DMS153 (cell line): ENCODE measurements around the gene IPO4.

Experiments
- DNase-seq: peaks from one replicate; lab custom pipeline; 2025; lab: John Stamatoyannopoulos, UW

IPO4 gene

GRCh38 chr14:24146978-24147760 is 41.4 kb downstream of the IPO4 start, which contains the start of gene RNF31:
Gene RNF31 (plus strand): TSS chr14:24147498. CDS start chr14:24147699, 201 bp downstream.
- peak; percentile 97 for DNase-seq

DNA sequence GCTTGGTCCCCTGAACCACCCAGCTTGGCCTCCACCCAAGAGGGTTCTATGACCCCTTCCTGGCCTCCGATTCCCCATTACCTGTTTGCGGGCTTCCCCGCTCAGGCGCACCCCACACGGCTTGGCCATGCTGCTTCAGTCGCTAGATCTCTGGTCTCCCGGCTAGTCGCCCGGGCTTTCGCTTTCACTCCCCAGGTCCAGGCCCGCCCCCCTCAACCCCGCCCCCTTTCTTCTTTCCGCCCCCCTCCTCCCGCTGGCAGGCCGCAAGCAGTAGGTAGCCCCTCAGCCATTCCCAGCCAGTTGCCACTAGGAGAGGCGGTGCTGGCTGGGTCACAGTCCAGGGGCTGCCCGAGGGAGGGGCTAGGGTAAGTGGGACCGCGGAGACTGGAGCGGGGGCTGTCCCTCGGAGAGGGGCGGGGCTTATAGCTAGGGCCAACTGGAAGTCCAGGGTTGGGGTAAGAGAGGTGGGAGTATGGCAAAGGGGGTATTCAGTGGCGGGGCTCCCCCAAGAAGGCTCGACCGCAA is 42.1 kb downstream of the IPO4 start, which contains the start of gene PSME2:
Gene PSME2 (minus strand): TSS at position 158 of the 525 bp plus-strand sequence. CDS start 29 bp downstream, at position 129.
- peak; percentile 93 for DNase-seq

- DNase-seq, result no peak
These were observed 42.7 kb downstream of the IPO4 start for GRCh38 chr14:24145690-24146452.

DNA sequence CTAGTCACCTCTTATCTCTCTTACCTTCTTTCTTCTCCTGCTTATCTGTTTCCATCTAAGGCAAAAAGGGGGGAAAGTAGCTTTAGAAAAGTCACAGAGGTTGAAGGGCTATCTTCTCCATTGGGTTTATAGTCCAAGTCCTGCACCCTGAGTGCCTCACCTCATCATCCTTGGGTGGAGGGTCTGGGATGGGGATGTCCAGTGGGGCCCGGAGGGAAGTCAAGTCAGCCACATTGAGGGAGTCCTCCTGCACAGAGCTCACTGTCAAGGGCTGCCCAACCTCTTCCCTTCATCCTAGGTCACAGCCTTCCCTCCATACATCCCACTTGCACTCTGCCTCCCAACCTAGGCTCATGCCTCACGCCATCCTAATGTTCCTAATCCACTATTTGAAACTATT is 43.4 kb downstream of the IPO4 start:
- DNase-seq, result no peak

- no peak for DNase-seq
These were observed 44.2 kb downstream of the IPO4 start for GRCh38 chr14:24144451-24144850.

DNA sequence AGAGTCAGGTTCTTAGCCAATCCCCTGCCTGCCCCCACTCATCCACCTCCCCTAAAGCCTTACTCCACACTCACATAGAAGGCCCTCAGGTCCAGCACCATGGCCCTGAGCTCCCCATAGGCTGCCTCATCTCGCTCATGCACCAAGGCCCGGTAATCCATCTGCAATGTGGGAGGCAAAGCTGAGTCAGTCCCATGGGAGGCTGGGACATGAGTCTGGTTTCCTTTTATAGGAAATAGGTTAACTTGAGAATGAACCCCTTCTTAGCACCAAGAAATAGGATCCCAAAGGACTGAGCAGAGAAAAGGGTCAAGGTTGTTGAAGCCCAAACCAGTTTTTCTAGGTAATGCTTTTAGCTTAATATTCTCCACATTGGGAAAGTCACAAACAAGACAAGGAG is 45.1 kb downstream of the IPO4 start:
- DNase-seq, result no peak

DNA sequence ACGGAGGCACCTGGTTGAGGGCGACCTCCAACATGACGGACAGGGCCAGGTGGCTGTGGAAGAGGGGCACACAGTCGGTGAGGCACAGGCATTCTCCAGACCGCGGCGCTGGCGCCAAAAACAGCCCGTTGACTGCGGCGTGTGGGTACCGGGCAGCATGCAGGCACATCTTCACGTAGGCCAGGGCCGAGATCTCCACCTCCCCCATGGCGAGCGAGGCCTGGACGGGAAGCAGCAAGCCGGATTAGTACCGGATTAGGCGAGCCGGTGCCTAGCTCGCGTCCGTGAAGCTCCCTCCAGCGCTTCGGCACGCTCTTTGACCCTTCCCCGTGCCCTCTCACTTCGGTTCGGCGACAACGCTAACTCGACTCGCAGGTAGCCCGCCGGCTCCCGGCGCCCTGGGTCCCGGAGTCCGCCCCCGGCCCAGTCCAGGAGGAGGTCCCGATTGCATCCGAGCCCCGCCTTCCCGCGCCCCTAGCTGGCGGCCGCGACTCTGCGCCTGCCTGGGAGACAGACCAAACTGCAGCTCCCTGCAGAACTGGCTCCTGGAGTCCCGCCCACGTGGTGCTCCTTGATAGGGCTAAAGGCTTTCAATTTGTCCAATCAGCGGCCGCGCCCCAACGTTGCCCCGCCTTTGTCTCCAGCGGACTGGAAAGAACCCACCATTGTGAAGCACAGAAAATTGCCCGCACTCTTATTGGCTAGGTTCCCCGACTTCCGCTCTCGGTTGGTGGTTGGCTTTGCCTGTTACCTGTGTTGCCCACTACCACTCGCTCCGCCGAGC is 47.3 kb downstream of the IPO4 start, which contains the start of gene EMC9:
Gene EMC9 (minus strand): TSS at position 495 of the 784 bp plus-strand sequence. CDS start 287 bp downstream, at position 208.
- peak; percentile 99 for DNase-seq

DNA sequence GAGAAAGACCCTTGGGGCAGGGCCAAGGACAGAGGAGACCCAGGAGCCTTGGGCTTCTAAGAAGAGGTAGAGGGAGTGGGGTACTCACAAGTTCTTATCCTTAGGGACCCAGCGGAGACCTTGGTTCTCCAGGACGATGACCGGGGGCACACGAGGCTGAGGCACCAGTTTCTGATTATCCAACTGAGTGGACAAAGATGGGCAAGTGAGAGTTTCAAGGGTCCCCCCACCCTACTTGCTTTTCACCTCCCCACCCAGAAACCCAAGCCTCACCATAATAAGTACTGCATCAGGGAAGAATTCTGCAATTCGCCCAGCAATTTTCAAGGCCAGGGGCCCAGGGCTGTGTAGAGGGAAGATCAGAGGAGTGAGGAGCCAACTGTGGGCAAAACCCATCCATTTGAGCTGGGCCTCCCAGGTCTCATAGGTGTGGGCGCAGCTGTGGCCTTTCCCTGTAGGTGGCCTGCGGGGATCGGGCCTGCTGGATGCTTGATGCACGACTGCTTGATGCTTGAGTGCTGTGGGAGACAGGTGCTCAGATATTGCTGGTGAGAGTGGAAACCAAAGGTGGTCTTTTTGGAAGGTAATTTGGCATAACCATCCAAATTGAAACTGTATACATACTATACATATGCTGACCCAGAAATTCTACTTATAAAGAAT is 49.2 kb downstream of the IPO4 start:
- DNase-seq, result peak; percentile 12

DNA sequence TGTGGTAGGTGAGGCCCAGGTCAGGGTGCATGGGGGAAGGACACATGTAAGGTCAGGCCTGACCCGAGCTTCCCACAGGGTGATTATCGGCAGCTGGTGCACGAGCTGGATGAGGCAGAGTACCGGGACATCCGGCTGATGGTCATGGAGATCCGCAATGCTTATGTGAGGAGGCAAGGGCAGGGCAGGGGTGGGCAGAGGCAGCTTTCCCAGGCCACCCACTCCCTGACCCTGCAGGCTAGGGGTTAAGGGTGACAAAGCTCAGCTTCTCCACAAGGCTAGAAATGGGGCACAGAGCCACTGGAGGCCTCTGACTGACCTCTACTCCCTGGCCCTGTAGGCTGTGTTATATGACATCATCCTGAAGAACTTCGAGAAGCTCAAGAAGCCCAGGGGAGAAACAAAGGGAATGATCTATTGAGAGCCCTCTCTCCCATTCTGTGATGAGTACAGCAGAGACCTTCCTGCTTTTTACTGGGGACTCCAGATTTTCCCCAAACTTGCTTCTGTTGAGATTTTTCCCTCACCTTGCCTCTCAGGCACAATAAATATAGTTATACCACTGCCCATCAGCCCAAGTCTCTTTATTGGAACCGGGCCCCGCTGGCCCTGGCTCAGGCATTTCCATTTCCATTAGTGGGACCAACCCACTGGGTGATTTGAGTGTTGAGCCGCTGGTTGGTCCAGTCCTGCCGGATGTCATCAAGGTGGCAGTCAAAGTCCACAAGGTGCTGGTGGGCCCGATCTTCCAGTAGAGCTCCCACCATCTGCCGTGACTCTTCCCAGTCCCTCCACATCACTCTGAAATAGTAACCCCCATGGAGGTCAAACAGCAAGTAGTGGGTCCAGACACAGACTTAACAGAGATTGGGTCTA is 50.0 kb downstream of the IPO4 start:
- no peak for DNase-seq

DNA sequence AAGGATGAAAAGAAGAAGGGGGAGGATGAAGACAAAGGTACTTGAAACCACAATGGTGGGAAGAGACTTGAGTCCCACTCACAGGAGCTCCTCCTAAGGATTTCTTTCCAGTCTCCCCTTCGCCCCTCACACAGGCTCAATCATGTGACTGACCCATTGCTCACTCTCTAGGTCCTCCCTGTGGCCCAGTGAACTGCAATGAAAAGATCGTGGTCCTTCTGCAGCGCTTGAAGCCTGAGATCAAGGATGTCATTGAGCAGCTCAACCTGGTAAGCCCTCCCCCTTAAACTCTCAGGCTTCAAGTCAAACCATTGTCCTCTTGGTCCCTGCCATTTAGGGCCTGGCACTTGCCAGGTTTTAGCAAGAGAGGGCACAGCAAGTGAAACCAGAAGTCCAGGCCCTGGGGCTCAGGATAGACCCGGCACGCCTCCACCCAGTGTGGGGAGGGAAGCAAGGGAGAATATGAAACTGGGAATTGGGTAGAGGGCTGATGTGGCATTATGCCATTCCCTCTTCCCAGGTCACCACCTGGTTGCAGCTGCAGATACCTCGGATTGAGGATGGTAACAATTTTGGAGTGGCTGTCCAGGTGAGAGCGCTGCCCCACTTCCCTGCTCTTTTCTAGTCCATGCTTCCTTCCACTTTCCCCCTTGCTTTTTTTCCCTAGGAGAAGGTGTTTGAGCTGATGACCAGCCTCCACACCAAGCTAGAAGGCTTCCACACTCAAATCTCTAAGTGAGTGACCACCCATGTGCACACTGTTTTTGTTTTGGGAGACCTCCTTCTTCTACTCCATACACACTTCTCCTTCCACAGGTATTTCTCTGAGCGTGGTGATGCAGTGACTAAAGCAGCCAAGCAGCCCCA is 50.9 kb downstream of the IPO4 start:
- no peak for DNase-seq

- DNase-seq, result no peak
These were observed 51.7 kb downstream of the IPO4 start for GRCh38 chr14:24136684-24137528.

GRCh38 chr14:24135834-24136683 is 52.6 kb downstream of the IPO4 start, which contains the start of gene PSME1:
Gene PSME1 (plus strand): TSS chr14:24136194. CDS start chr14:24136263, 69 bp downstream.
- DNase-seq, result peak; percentile 88

DNA sequence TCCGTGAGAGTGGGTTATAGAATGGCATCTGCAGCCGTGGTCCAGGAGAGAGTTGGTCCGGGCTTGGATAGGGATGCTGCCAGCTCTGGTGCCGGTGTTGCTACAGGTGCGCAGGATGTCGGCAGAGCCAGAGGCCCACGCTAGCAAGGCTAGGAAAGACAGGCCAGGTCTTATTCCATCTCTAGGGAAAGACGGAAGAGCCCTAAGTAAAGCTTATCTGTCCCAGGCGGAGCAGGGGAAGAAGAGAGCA is 53.1 kb downstream of the IPO4 start:
- DNase-seq, result no peak

DNA sequence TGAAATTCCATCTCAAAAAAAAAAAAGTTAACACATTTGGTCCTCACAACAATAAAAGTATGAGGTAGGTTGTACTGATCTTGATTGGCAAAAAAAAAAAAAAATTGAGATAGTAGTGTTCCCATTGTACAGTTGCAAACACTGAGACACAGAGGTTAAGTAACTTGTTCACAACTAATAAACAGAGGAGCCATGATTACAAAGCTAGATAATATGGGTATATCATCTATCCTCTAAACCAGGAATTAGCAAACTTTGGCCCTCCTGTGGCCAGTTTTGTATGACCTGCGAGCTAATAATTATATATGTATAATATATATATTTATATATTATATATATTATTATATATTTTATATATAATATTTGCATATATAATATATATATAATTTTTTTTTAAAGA is 54.9 kb downstream of the IPO4 start:
- DNase-seq, result no peak

GRCh38 chr14:24132976-24133375 is 55.6 kb downstream of the IPO4 start:
- no peak for DNase-seq

GRCh38 chr14:24132061-24132685 is 56.4 kb downstream of the IPO4 start:
- peak; percentile 85 for DNase-seq

DNA sequence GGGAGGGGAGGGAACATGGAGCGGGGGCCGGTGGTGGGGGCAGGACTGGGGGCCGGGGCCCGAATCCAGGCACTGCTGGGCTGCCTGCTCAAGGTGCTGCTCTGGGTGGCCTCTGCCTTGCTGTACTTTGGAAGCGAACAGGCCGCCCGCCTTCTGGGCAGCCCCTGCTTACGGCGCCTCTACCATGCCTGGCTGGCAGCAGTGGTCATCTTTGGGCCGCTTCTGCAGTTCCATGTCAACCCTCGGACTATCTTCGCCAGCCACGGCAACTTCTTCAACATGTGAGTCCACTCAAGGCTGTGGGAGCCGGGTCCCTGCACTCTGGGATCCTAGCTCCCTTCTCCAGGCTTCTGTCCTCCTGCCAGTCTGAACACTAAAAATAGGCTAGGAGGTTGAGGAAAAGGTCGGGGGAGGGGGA is 57.1 kb downstream of the IPO4 start:
- no peak for DNase-seq
